ENCODE data around the gene FBP1.
A peak's percentile ranks its signal among the peaks of the same experiment; 100 is the strongest.

Gene FBP1

DNA sequence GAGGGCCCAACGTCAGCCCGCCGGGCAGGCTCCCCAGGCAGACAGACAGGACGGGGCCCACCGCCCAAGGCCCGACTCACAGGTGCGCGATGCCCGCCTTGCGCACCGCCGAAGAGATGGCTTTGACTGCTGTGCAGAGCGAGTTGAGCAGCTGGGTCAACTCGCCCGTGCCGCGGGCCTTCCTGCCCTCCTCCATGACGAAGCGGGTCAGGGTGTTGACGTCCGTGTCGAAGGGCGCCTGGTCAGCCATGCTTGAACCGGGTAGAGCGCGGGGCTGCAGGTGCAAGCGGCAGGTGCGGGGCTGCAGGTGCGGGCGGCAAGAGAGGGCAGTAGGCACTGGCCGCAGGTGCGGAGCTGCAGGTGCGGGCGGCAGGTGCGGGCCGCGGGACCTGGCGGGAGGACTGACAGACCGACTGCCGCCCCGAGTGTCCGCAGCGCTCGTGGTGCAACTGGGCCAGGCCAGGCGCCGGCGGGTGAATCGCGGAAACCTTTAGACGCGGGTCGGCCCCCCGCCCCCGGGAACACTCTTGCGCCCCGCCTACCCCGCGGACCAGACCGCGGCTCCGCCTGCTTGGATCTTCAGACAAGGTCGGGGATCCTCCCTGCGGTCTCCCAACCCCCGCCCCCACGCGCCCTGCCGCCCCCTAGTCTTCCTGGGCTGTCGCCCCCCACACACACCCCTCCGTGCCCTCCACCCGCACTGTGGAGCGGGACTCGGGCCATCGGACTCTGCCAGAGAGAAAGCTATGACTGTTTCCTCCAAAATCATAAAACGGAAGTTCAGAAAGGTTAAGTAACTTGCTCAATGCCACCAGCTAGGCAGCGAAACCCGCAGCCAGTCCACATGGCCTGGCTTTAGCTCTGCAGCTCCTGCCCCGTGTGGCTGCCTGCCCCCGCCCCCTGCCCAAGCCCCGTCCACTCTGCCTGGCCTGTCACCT lies at the start of gene FBP1:
Gene FBP1, minus strand, starts transcription at position 458 of the 938 bp plus-strand sequence. Its CDS starts 208 bp downstream, at position 250.
- Histone ChIP-seq H3K9me3 (ENCODE audit: control insufficient read depth, low read length) (no peaks in the 10 kb centered on the region), H3K27me3 (ENCODE audit: control insufficient read depth, insufficient read depth, low read length) (no peaks in the 10 kb centered on the region), H3K9ac (ENCODE audit: low read length) (peak within 1 kb of the TSS; percentile 86), H3K4me1 (ENCODE audit: control insufficient read depth, insufficient read depth, low read length) (peaks cover 22% of the 10 kb centered on the region), H3K4me3 (ENCODE audit: low read length) (peak within 1 kb of the TSS; percentile 76), H3K36me3 (ENCODE audit: control insufficient read depth, insufficient read depth, low read length) (no peaks in the 10 kb centered on the region)

DNA sequence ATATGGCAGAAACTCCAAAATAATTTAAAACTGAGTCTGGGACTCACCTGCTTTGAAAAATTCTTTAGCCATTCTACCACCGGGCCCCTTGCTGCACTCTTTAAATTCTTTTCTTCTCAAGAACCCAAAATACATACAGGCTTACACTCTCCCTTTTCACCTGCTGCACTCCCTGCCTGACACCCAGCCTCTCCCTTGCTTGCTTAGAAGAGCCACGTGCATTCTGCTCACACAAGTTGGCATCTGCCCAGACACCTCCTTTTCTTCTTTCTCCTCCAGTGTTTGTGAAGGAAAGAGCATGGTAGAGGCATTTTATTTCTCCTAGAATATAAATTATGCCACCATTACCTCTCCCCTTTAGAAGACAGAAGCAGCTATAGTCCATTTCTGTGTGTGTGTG lies 48.1 kb upstream of the FBP1 start:
- no peak overlapping the region for H3K9ac ChIP-seq (ENCODE audit: low read length)

DNA sequence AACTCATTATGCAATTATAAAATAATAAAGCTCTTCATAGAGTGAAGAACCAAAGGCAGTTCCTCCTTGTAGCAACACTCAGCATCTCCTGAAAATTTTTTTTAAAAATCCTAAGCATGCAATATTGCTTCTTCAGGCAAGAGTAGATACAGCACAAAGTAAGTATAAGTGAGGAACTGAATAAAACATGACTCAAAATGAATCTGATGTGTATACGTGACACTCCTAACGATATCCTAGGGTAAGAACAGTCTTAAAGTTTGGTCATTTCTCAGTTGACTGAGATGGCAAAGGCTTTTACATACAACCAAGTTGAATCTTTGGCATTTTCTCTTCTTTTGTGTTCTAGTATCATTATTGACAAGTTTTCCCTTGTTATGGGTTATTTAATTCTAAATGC lies 46.0 kb upstream of the FBP1 start:
- peaks cover 6% of the 10 kb centered on the region for H3K4me1 ChIP-seq (ENCODE audit: control insufficient read depth, insufficient read depth, low read length)
- H3K9ac ChIP-seq (ENCODE audit: low read length): no peak overlapping the region
- no peaks in the 10 kb centered on the region for H3K9me3 ChIP-seq (ENCODE audit: control insufficient read depth, low read length)
- H3K4me3 ChIP-seq (ENCODE audit: low read length): no peak overlapping the region
- H3K36me3 ChIP-seq (ENCODE audit: control insufficient read depth, insufficient read depth, low read length): no peaks in the 10 kb centered on the region
- no peaks in the 10 kb centered on the region for H3K27me3 ChIP-seq (ENCODE audit: control insufficient read depth, insufficient read depth, low read length)

More for the DNA sequence above, 48.1 kb upstream of the FBP1 start:
- Histone ChIP-seq H3K36me3 (ENCODE audit: control insufficient read depth, insufficient read depth, low read length) (no peaks in the 10 kb centered on the region), H3K9me3 (ENCODE audit: control insufficient read depth, low read length) (no peaks in the 10 kb centered on the region), H3K4me1 (ENCODE audit: control insufficient read depth, insufficient read depth, low read length) (peaks cover 6% of the 10 kb centered on the region), H3K4me3 (ENCODE audit: low read length) (no peak overlapping the region), H3K27me3 (ENCODE audit: control insufficient read depth, insufficient read depth, low read length) (no peaks in the 10 kb centered on the region)

DNA sequence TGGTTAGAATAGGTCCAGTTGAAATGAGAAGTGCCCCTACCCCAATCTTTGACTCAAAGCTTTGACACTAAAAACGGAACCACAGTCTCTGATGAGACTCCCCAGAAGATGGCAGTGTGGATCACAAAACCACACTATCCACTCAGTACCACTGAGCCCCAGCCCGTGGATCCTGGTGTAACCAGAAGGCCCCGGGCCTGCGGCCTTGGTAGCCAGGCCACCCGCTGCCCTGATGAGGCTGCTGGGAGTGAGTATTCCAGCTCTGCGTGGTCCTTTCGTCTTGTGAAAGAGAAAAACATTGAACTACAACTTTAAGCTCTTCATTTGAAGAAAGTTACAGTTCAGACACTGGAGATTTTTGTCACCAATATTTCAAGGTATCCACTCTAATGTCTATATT lies 42.2 kb upstream of the FBP1 start:
- Histone ChIP-seq H3K9ac (ENCODE audit: low read length) (peak overlapping the region; percentile 42), H3K4me3 (ENCODE audit: low read length) (no peak overlapping the region), H3K36me3 (ENCODE audit: control insufficient read depth, insufficient read depth, low read length) (no peaks in the 10 kb centered on the region), H3K4me1 (ENCODE audit: control insufficient read depth, insufficient read depth, low read length) (peaks cover 6% of the 10 kb centered on the region), H3K9me3 (ENCODE audit: control insufficient read depth, low read length) (no peaks in the 10 kb centered on the region), H3K27me3 (ENCODE audit: control insufficient read depth, insufficient read depth, low read length) (no peaks in the 10 kb centered on the region)

DNA sequence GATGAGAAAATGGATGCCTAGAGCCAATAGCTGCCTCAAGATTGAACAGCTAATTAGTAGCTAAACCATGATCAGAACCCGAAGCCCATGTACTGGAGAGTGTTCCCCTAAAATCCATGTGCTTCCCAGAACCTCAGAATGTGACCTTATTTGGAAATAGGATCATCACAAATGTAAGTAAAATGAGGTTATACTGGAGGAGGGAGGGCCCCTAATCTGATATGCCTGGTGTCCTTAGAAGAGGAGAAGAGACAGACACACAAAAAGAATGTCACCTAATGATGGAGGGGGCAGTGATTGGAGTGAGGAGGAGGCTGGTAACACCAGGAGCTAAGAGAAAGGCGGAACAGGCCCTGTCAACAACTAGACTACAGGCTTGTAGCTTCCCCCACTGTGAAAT lies 41.3 kb upstream of the FBP1 start:
- Histone ChIP-seq H3K9ac (ENCODE audit: low read length) (no peak overlapping the region), H3K27me3 (ENCODE audit: control insufficient read depth, insufficient read depth, low read length) (no peaks in the 10 kb centered on the region), H3K4me1 (ENCODE audit: control insufficient read depth, insufficient read depth, low read length) (no peaks in the 10 kb centered on the region), H3K4me3 (ENCODE audit: low read length) (no peak overlapping the region), H3K36me3 (ENCODE audit: control insufficient read depth, insufficient read depth, low read length) (no peaks in the 10 kb centered on the region), H3K9me3 (ENCODE audit: control insufficient read depth, low read length) (no peaks in the 10 kb centered on the region)

DNA sequence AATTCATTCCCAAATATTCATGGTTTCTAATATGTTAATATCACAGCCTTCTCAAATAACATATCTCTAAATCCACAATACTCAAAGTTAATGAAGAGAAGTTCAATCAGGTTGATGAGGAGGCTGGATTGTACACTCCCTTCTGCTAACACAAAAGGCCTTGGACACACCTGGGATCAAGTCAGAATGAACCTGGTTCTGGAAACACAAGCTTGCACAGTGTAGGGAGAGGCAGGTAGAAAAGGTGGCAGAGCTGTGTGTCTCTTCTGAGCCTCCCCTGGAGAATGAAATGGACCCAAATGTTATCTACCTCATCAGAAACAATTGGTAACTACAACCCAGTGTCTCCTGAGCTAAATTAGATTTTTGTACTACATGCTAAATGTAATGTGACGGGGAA lies 40.7 kb upstream of the FBP1 start:
- Histone ChIP-seq H3K36me3 (ENCODE audit: control insufficient read depth, insufficient read depth, low read length) (no peaks in the 10 kb centered on the region), H3K9ac (ENCODE audit: low read length) (no peak overlapping the region), H3K9me3 (ENCODE audit: control insufficient read depth, low read length) (no peaks in the 10 kb centered on the region), H3K27me3 (ENCODE audit: control insufficient read depth, insufficient read depth, low read length) (no peaks in the 10 kb centered on the region), H3K4me3 (ENCODE audit: low read length) (no peak overlapping the region), H3K4me1 (ENCODE audit: control insufficient read depth, insufficient read depth, low read length) (no peaks in the 10 kb centered on the region)

DNA sequence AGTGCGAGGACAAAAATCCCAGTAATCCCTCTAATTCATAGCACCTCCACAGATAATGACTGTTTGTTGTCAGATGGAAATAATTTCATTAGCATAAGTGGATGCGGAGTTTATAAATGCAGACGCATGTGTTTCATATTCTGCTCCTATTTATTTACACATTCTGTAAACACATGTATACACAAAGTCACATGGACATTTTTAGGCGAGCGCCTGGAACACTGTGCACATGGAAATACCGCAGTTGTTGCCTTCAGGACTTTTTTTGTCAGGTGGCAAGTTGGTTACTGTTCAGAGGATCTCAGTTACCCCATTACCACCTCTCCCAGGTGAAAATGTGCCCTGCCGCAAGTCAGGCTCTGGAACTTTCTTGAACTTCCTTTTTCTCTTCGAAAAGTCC lies 40.3 kb upstream of the FBP1 start:
- H3K9me3 ChIP-seq (ENCODE audit: control insufficient read depth, low read length): no peaks in the 10 kb centered on the region
- no peaks in the 10 kb centered on the region for H3K27me3 ChIP-seq (ENCODE audit: control insufficient read depth, insufficient read depth, low read length)
- H3K36me3 ChIP-seq (ENCODE audit: control insufficient read depth, insufficient read depth, low read length): no peaks in the 10 kb centered on the region
- no peak overlapping the region for H3K4me3 ChIP-seq (ENCODE audit: low read length)
- no peak overlapping the region for H3K9ac ChIP-seq (ENCODE audit: low read length)
- H3K4me1 ChIP-seq (ENCODE audit: control insufficient read depth, insufficient read depth, low read length): no peaks in the 10 kb centered on the region

DNA sequence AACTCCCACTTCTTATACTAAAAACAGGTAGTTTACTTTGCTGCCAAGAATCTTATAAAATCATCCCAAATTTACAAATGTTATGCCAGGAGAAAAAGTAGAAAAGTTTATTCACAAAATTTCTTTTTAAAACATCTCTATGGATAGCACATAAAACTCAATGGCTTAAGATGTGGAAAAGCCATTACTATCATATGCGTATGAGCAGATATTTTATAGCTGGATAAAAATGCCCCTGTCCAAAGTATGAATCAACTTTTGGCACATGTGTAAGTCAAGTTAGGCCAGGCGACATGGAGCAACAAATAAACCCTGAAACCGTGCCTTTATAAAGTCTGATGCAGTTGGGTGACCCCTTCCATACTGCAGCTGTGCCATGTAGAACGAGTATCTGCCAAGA lies 38.6 kb upstream of the FBP1 start:
- Histone ChIP-seq H3K4me3 (ENCODE audit: low read length) (no peak overlapping the region), H3K4me1 (ENCODE audit: control insufficient read depth, insufficient read depth, low read length) (no peaks in the 10 kb centered on the region), H3K9me3 (ENCODE audit: control insufficient read depth, low read length) (no peaks in the 10 kb centered on the region), H3K9ac (ENCODE audit: low read length) (no peak overlapping the region), H3K27me3 (ENCODE audit: control insufficient read depth, insufficient read depth, low read length) (no peaks in the 10 kb centered on the region), H3K36me3 (ENCODE audit: control insufficient read depth, insufficient read depth, low read length) (no peaks in the 10 kb centered on the region)

DNA sequence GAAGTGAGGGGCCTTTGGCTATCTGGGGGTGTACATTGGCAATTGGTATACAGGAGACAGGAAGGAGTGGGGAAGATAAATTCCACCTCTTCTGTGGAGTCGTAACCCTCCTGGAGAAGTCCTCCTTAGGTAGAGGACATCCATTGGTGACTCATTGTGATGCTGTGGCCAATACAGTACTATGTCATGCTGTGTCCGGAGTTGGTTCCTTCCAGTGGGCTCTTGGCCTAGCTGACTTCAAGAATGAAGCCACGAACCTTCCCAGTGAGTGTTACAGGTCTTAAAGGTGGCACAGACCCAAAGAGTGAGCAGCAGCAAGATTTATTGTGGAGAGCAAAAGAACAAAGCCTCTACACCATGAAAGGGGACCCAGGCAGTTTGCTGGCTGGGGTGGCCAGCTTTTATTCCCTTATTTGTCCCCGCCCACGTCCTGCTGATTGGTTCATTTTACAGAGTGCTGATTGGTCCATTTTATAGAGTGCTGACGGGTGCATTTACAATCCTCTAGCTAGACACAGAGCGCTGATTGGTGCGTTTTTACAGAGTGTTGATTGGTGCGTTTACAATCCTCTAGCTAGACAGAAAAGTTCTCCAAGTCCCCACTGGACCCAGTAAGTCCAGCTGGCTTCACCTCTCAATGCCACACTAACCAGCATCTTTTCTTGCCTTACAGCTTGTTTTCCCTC lies 37.3 kb upstream of the FBP1 start:
- Histone ChIP-seq H3K4me3 (ENCODE audit: low read length) (no peak overlapping the region), H3K9me3 (ENCODE audit: control insufficient read depth, low read length) (no peaks in the 10 kb centered on the region), H3K36me3 (ENCODE audit: control insufficient read depth, insufficient read depth, low read length) (no peaks in the 10 kb centered on the region), H3K4me1 (ENCODE audit: control insufficient read depth, insufficient read depth, low read length) (no peaks in the 10 kb centered on the region), H3K27me3 (ENCODE audit: control insufficient read depth, insufficient read depth, low read length) (no peaks in the 10 kb centered on the region), H3K9ac (ENCODE audit: low read length) (no peak overlapping the region)

DNA sequence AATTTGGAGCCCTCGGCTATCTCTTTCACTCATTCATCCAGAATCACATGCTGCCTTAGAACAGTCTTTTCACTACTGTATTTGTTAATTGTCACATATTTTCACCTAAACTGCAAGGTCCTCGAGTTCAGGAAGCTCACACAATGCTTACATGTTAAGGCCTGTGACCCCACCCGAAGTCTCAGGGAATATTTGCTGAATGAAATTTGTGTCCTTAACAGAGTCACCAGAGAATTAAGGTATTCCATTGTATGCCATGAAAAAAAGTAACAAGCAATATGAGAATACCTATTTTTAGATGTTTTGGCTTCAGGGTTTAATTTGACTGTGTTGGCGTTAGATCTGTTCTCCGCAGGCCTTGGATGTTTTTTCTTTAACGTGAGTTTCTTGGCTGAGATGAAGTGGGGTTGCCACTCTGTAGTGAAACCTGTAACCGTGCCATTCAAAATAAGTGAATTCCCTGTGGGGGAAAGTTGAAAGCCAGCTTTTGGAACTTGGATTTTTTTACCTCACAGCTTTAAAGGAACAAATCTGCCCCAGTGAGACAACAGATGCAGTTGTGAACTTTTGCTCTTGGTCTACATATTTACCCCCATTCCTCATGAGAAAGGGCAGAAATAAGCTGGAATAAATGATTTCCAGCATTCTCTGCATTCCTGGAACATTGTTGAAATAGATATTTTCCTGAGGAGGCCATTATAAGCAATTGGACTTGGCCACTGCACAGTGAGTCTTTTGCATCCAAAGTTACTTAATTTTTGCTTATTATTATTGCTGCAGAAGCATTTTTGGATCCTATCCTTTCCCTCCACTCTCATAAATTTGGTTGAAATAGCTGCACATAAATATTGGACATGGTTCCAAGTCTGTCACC lies 35.9 kb upstream of the FBP1 start:
- H3K9me3 ChIP-seq (ENCODE audit: control insufficient read depth, low read length): no peaks in the 10 kb centered on the region
- no peak overlapping the region for H3K9ac ChIP-seq (ENCODE audit: low read length)
- H3K4me3 ChIP-seq (ENCODE audit: low read length): no peak overlapping the region
- no peaks in the 10 kb centered on the region for H3K4me1 ChIP-seq (ENCODE audit: control insufficient read depth, insufficient read depth, low read length)
- H3K36me3 ChIP-seq (ENCODE audit: control insufficient read depth, insufficient read depth, low read length): no peaks in the 10 kb centered on the region
- no peaks in the 10 kb centered on the region for H3K27me3 ChIP-seq (ENCODE audit: control insufficient read depth, insufficient read depth, low read length)

DNA sequence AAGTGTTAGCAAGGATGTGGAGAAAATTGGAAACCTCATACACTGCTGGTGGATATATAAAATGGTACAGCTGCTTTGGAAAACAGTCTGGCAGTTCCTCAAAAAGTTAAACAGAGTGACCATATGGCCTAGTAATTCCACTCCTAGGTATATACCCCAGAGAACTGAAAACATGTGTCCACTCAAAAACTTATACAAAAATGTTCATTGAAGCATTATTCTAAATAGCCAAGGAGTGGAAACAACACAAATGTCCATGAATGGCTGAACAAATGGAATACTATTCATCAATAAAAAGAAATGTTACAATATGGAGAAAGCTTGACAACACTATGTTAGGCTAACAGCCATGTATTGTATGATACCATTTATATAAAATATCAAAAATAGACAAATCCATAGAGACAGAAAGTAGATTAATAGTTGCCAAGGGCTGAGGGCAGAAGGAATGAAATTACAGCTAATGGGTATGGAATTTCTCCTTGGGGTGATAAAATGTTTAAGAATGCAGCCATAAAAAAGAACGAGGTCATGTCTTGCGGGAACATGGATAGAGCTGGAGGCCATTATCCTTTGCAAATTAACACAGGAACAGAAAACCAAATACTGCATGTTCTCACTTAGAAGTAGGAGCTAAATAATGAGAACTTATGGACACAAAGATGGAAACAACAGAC lies 33.6 kb upstream of the FBP1 start:
- H3K27me3 ChIP-seq (ENCODE audit: control insufficient read depth, insufficient read depth, low read length): no peaks in the 10 kb centered on the region
- no peak overlapping the region for H3K4me3 ChIP-seq (ENCODE audit: low read length)
- H3K9me3 ChIP-seq (ENCODE audit: control insufficient read depth, low read length): no peaks in the 10 kb centered on the region
- H3K4me1 ChIP-seq (ENCODE audit: control insufficient read depth, insufficient read depth, low read length): no peaks in the 10 kb centered on the region
- no peak overlapping the region for H3K9ac ChIP-seq (ENCODE audit: low read length)
- H3K36me3 ChIP-seq (ENCODE audit: control insufficient read depth, insufficient read depth, low read length): no peaks in the 10 kb centered on the region

All from mucosa of stomach (tissue), 1 donor.